HG03139 (cell line): Measurements from ENCODE around the gene TMOD2.
"Not testable (repeated sequence)": the region's sequence is repeated elsewhere in the genome, so short reads cannot be mapped to it uniquely, and the experiment has no call there.

Experiments
- ATAC-seq: cut with Tn5 transposase; IDR thresholded peaks from one replicate; pipeline ENCODE4 v1.9.1; 2021; ENCODE audit not compliant: unreplicated experiment

The TMOD2 gene

GRCh38 chr15:51768018-51768417 is 16.6 kb downstream of the TMOD2 start:
- ATAC-seq, result no peak

- ATAC-seq, result no peak
Observed at GRCh38 chr15:51770902-51771301, 19.5 kb downstream of the TMOD2 start.

- ATAC-seq, result no peak
Observed at GRCh38 chr15:51771773-51772172, 20.4 kb downstream of the TMOD2 start.

GRCh38 chr15:51774916-51775315 is 23.5 kb downstream of the TMOD2 start:
- ATAC-seq, result no peak

- no peak for ATAC-seq
Observed at GRCh38 chr15:51775967-51776816, 24.8 kb downstream of the TMOD2 start.

GRCh38 chr15:51776952-51777569 is 25.7 kb downstream of the TMOD2 start:
- no peak for ATAC-seq

GRCh38 chr15:51780636-51781035 is 29.2 kb downstream of the TMOD2 start:
- no peak for ATAC-seq

- ATAC-seq, result no peak
Observed at GRCh38 chr15:51781506-51781905, 30.1 kb downstream of the TMOD2 start.

GRCh38 chr15:51782357-51782896 is 31.0 kb downstream of the TMOD2 start:
- no peak for ATAC-seq

GRCh38 chr15:51783967-51784366 is 32.6 kb downstream of the TMOD2 start:
- ATAC-seq, result no peak

GRCh38 chr15:51787130-51787529 is 35.7 kb downstream of the TMOD2 start:
- ATAC-seq, result not testable (repeated sequence)

GRCh38 chr15:51792474-51792873 is 41.1 kb downstream of the TMOD2 start:
- not testable (repeated sequence) for ATAC-seq

GRCh38 chr15:51793521-51794305 is 42.3 kb downstream of the TMOD2 start:
- no peak for ATAC-seq

GRCh38 chr15:51796847-51797401 is 45.5 kb downstream of the TMOD2 start:
- ATAC-seq, result no peak

GRCh38 chr15:51798281-51798680 is 46.9 kb downstream of the TMOD2 start:
- no peak for ATAC-seq

GRCh38 chr15:51799282-51800252 is 48.2 kb downstream of the TMOD2 start:
- ATAC-seq, result no peak

GRCh38 chr15:51801391-51801835 is 50.0 kb downstream of the TMOD2 start:
- no peak for ATAC-seq

GRCh38 chr15:51802593-51802992 is 51.2 kb downstream of the TMOD2 start:
- ATAC-seq, result no peak

- ATAC-seq, result no peak
Observed at GRCh38 chr15:51803965-51804364, 52.6 kb downstream of the TMOD2 start.

- no peak for ATAC-seq
Observed at GRCh38 chr15:51806123-51806522, 54.7 kb downstream of the TMOD2 start.
